HG03103 (cell line): ENCODE results near the gene OR5J2.
"Not testable (repeated sequence)": the region's sequence is repeated elsewhere in the genome, so short reads cannot be mapped to it uniquely, and the experiment has no call there.

Experiments
- ATAC-seq: cut with Tn5 transposase; IDR thresholded peaks from one replicate; pipeline ENCODE4 v1.9.1; 2021; ENCODE audit warnings: low read depth; ENCODE audit not compliant: unreplicated experiment

Gene OR5J2

GRCh38 chr11:56176318-56176717, at the start of gene OR5J2:
Gene OR5J2 (plus strand): TSS chr11:56176618. CDS start chr11:56176618, 0 bp downstream.
- no peak for ATAC-seq

- no peak for ATAC-seq
These were observed 36.2 kb upstream of the OR5J2 start, which contains the start of gene OR8J3 for GRCh38 chr11:56140151-56140661. Gene OR8J3 (minus strand): TSS chr11:56140201. CDS start chr11:56137718, 2,483 bp downstream.

- not testable (repeated sequence) for ATAC-seq
These were observed 32.7 kb upstream of the OR5J2 start for GRCh38 chr11:56143681-56144080.

- ATAC-seq: no peak
These were observed 25.0 kb upstream of the OR5J2 start for GRCh38 chr11:56151376-56151775.

- no peak for ATAC-seq
These were observed 24.1 kb upstream of the OR5J2 start for GRCh38 chr11:56152333-56152732.

- ATAC-seq: no peak
These were observed 16.2 kb upstream of the OR5J2 start, which contains the start of gene OR8K5 for GRCh38 chr11:56160217-56160616. Gene OR8K5 (minus strand): TSS chr11:56160317. CDS start chr11:56160317, 0 bp downstream.

GRCh38 chr11:56163804-56164203, 12.6 kb upstream of the OR5J2 start:
- ATAC-seq: no peak

- no peak for ATAC-seq
These were observed 4.1 kb upstream of the OR5J2 start for GRCh38 chr11:56172256-56172830.

GRCh38 chr11:56183459-56183858, 7.0 kb downstream of the OR5J2 start:
- no peak for ATAC-seq

GRCh38 chr11:56188602-56189001, 12.2 kb downstream of the OR5J2 start:
- no peak for ATAC-seq

- no peak for ATAC-seq
These were observed 20.3 kb downstream of the OR5J2 start for GRCh38 chr11:56196705-56197104.

- no peak for ATAC-seq
These were observed 20.9 kb downstream of the OR5J2 start for GRCh38 chr11:56197367-56197766.

- ATAC-seq: no peak
These were observed 31.4 kb downstream of the OR5J2 start for GRCh38 chr11:56207790-56208189.

- ATAC-seq: no peak
These were observed 38.1 kb downstream of the OR5J2 start for GRCh38 chr11:56214537-56214936.

GRCh38 chr11:56219735-56220134, 43.3 kb downstream of the OR5J2 start:
- not testable (repeated sequence) for ATAC-seq
